GM06990 (cell line): ENCODE results near the gene PRSS37.

Source experiments
- DNase-seq: peaks from one replicate; pipeline ENCODE4 v3.0.0-alpha.2; 2011; ENCODE audit not compliant: insufficient read length; ENCODE audit errors: extremely low read depth
- H3K27me3 ChIP-seq: replicated peaks from 2 replicates; pipeline ENCODE4 v1.6.0; 2011; ENCODE audit warnings: low read length; ENCODE audit not compliant: control insufficient read depth, insufficient read depth
- H3K36me3 ChIP-seq: 2 replicates; pipeline ENCODE4 v1.5.1; 2011; ENCODE audit warnings: low read length; ENCODE audit not compliant: control insufficient read depth, insufficient read depth
- H3K4me3 ChIP-seq: replicated peaks from 2 replicates; pipeline ENCODE4 v1.5.1; 2011; ENCODE audit warnings: low read depth, mild to moderate bottlenecking, control low read depth, low read length
- TF ChIP-seq, protein P1 (sequence below): IDR thresholded peaks from 2 replicates; pipeline ENCODE4 v1.5.1; 2011; ENCODE audit warnings: low read length, control low read depth, mild to moderate bottlenecking, inconsistent platforms; ENCODE audit not compliant: insufficient read depth, poor library complexity, severe bottlenecking

The PRSS37 gene

DNA sequence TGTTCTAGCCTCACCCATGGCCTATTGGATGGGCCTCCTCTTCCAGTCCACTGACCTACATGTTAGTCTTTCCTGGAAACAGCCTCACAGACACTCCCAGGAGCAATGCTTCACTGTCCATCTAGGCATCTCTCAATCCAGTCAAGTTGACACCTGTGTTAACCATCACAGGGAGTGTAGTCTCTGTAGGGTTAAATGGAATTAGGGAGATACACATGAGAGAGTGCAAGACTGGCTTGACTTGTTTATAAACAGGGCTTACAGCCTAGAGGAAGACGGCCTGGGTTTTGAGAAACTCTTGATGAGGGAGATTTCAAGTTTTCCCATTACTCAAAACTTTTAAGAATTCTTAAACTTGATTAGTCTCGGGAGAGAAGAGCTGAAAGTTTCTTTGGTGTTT, 18.9 kb upstream of the PRSS37 start:
- TF ChIP-seq, protein P1, sequence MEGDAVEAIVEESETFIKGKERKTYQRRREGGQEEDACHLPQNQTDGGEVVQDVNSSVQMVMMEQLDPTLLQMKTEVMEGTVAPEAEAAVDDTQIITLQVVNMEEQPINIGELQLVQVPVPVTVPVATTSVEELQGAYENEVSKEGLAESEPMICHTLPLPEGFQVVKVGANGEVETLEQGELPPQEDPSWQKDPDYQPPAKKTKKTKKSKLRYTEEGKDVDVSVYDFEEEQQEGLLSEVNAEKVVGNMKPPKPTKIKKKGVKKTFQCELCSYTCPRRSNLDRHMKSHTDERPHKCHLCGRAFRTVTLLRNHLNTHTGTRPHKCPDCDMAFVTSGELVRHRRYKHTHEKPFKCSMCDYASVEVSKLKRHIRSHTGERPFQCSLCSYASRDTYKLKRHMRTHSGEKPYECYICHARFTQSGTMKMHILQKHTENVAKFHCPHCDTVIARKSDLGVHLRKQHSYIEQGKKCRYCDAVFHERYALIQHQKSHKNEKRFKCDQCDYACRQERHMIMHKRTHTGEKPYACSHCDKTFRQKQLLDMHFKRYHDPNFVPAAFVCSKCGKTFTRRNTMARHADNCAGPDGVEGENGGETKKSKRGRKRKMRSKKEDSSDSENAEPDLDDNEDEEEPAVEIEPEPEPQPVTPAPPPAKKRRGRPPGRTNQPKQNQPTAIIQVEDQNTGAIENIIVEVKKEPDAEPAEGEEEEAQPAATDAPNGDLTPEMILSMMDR: no peak
- Histone ChIP-seq H3K4me3 (no peak overlapping the region), H3K36me3 (no peaks in the 10 kb centered on the region), H3K27me3 (no peaks in the 10 kb centered on the region)
- no peak for DNase-seq

DNA sequence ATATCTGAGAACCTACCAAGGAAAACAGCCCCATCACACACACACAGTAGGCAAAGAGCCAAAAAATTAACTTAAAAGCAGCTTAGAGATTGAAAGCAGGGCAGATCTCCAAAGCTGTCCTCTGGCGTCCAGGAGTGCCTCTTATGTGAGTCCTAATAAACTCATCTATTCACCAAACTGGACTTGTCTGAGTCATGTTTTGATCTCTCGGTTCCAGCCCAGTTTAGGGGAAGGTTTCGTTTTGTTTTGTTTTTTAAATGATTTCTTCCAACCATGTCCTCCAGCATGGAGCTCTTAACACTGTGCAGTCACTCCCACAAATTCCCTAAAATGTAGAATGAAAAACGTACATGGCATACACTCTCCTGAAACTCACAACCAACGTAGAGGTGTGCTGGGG, 6.7 kb upstream of the PRSS37 start:
- H3K4me3 ChIP-seq: no peak overlapping the region
- no peaks in the 10 kb centered on the region for H3K36me3 ChIP-seq
- TF ChIP-seq, protein P1: no peak
- DNase-seq: no peak
- H3K27me3 ChIP-seq: no peaks in the 10 kb centered on the region; the same call in 1 of the 2 replicates

DNA sequence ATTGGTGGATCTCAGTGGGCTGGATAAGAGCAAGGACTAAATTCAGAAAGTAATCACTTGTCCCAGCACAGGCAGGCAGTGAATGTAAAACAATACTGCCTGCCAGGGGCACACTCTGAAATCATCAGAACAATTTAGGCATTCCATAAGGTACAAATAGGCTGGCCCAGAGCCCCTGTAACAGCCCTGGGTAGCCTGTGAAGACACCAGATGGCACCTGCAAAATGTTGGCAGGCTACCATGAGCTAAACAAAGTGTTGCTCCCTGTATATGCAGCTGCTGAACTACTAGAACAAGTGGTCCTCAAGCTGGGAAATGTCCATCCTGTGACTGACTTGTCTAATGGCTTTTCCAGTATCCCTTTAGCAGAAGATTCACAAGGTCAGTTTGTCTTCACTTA, 3.0 kb upstream of the PRSS37 start:
- Histone ChIP-seq H3K4me3 (no peak overlapping the region), H3K36me3 (no peaks in the 10 kb centered on the region), H3K27me3 (no peaks in the 10 kb centered on the region; the same call in none of the 2 replicates)
- TF ChIP-seq, protein P1: no peak
- no peak for DNase-seq

DNA sequence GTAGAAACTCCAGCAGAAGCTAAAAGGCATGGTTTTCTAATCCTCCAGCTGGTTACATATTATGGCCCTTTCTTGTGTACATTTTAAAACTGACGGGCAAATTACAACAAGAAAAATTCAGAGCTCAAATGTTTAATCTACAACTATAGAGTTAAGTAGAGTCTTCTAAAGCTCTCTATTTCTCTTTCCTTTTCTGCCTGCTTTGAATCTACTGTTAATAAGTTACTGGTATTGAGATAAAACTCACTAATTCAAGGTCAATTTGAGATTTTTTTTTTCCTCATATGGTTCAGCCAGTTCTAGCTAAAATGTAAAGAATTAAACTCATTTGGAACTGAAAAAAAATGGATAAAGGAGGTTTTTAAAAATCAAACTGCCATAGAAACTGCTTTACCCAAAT, 1.6 kb upstream of the PRSS37 start:
- TF ChIP-seq, protein P1: no peak
- no peaks in the 10 kb centered on the region for H3K36me3 ChIP-seq
- no peak for DNase-seq
- H3K27me3 ChIP-seq: no peaks in the 10 kb centered on the region; the same call in none of the 2 replicates
- H3K4me3 ChIP-seq: no peak overlapping the region

DNA sequence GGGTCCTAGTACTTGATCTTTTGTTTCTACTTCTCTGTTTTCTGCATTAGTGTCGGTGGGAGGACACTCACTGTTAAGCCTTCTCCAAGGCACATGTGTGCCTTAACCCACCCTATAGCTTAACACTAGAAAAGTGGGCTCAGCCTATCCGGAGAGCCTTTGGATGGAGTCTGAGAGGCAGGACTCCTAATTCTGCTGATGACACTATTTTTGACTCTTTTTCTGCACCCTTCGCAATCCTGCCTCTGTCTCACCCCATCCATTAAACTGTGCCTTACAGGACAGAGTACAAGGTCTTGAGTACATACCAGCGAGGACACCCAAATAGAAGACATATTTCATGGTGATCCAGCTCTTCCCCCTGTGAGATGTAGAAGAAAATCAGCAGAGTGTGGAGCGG, 577 bp downstream of the PRSS37 start:
- Histone ChIP-seq H3K27me3 (no peaks in the 10 kb centered on the region; the same call in 1 of the 2 replicates), H3K36me3 (no peaks in the 10 kb centered on the region), H3K4me3 (no peak overlapping the region)
- DNase-seq: no peak
- TF ChIP-seq, protein P1: no peak

DNA sequence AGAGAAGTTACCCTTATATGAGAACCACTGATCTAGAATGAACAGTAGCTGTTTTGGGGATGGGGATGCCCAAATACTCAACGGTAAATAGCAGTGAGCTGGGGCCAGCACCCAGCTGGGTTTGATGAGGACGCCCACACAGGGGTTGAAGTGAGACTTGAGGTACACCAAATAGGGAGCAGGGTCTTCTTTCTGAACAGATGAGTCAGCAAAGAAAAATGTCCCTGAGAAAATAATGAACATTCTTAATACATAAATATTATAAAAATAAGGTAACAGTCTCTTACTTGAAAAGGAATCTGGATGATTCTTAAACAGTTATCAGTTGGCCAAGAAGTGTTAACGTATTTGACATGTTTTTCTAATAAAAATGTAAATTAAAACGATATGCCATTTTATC, 2.0 kb downstream of the PRSS37 start:
- TF ChIP-seq, protein P1: no peak
- Histone ChIP-seq H3K36me3 (no peaks in the 10 kb centered on the region), H3K4me3 (no peak overlapping the region), H3K27me3 (no peaks in the 10 kb centered on the region; the same call in 1 of the 2 replicates)
- no peak for DNase-seq
